ENCODE results near the gene SEPTIN3. TPM values are rescaled to one million over a fixed set of nuclear protein-coding genes. Genes with fewer than 3 reads are reported as not detected.

SEPTIN3 gene
- total RNA-seq, 1 donor = 0.36 TPM

DNA sequence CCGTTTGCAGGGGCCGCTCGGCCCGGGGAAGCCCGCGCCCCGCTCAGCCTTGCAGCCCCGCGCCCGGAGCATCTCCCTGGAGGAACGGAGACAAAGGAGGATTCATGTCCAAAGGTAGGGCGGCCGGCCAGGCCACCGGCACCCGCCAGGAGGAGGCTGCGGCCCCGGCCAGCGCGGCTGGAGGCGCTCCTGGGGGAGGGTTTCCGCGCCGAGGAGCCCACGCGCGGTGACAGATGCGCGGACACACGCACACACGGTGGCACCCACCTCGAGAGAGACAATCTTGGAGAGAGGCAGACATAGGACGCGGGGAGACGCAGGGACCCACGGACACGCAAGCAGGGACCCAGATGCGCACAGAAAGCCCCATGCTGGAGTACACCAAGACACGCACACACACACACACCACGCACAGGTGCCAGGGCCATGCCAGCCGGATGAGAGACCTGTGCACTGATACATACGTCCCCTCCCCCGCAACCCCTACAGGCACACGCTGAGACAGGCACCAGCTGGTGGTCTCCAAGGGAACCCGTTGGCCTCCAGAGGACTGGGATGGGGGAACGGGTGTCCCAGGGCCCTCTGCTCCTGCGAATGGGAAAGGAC, 7.8 kb downstream of the SEPTIN3 start:
- TF ChIP-seq, protein P1, sequence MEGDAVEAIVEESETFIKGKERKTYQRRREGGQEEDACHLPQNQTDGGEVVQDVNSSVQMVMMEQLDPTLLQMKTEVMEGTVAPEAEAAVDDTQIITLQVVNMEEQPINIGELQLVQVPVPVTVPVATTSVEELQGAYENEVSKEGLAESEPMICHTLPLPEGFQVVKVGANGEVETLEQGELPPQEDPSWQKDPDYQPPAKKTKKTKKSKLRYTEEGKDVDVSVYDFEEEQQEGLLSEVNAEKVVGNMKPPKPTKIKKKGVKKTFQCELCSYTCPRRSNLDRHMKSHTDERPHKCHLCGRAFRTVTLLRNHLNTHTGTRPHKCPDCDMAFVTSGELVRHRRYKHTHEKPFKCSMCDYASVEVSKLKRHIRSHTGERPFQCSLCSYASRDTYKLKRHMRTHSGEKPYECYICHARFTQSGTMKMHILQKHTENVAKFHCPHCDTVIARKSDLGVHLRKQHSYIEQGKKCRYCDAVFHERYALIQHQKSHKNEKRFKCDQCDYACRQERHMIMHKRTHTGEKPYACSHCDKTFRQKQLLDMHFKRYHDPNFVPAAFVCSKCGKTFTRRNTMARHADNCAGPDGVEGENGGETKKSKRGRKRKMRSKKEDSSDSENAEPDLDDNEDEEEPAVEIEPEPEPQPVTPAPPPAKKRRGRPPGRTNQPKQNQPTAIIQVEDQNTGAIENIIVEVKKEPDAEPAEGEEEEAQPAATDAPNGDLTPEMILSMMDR (IDR thresholded peaks at IDR 0.05; ENCODE audit: extremely low read depth, low read depth, low read length) = no peak
- Histone ChIP-seq H2AFZ (ENCODE audit: low read length) (no peak overlapping the region), H3K36me3 (ENCODE audit: insufficient read depth, low read length) (no peaks in the 10 kb centered on the region), H3K27me3 (ENCODE audit: insufficient read depth, low read length) (peaks cover 46% of the 10 kb centered on the region), H3K9me3 (ENCODE audit: low read depth, low read length) (no peaks in the 10 kb centered on the region), H3K27ac (ENCODE audit: low read depth, low read length) (no peak overlapping the region), H4K20me1 (ENCODE audit: insufficient read depth, low read length) (no peaks in the 10 kb centered on the region), H3K4me3 (ENCODE audit: insufficient read depth, low read length) (no peak overlapping the region), H3K4me2 (ENCODE audit: insufficient read depth, low read length) (no peak overlapping the region), H3K4me1 (ENCODE audit: insufficient read depth, low read length) (no peaks in the 10 kb centered on the region), H3K79me2 (ENCODE audit: insufficient read depth, low read length) (no peaks in the 10 kb centered on the region)
- peak; percentile 79 for DNase-seq (ENCODE audit: insufficient read length, low spot score, missing footprints)

DNA sequence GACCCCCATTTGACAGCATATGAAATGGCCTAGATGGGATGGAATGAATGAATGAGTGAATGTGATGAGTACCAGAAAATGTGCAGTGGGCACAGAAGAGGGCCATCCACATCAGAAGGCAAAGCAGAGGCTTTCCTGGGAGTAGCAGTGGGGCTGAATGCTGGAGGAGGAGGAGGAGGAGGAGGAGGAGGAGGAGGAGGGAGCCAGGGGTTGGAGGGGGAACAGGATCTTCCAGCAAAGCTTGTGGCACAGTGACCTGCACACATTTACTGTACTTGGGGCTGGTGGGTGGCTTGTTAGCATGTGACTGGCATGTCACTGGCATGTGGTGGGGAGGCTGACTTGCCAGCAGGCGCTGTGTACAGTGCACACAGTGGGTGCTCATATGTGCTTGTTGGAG, 9.5 kb downstream of the SEPTIN3 start:
- H3K4me2 ChIP-seq (ENCODE audit: insufficient read depth, low read length) = no peak overlapping the region
- H3K27ac ChIP-seq (ENCODE audit: low read depth, low read length) = no peak overlapping the region
- H3K4me1 ChIP-seq (ENCODE audit: insufficient read depth, low read length) = no peaks in the 10 kb centered on the region
- no peak overlapping the region for H2AFZ ChIP-seq (ENCODE audit: low read length)
- DNase-seq (ENCODE audit: insufficient read length, low spot score, missing footprints) = no peak
- no peaks in the 10 kb centered on the region for H3K36me3 ChIP-seq (ENCODE audit: insufficient read depth, low read length)
- H4K20me1 ChIP-seq (ENCODE audit: insufficient read depth, low read length) = no peaks in the 10 kb centered on the region
- no peaks in the 10 kb centered on the region for H3K9me3 ChIP-seq (ENCODE audit: low read depth, low read length)
- TF ChIP-seq, protein P1 (IDR thresholded peaks at IDR 0.05; ENCODE audit: extremely low read depth, low read depth, low read length) = no peak
- H3K27me3 ChIP-seq (ENCODE audit: insufficient read depth, low read length) = peaks cover 37% of the 10 kb centered on the region
- H3K79me2 ChIP-seq (ENCODE audit: insufficient read depth, low read length) = no peaks in the 10 kb centered on the region
- H3K4me3 ChIP-seq (ENCODE audit: insufficient read depth, low read length) = no peak overlapping the region

DNA sequence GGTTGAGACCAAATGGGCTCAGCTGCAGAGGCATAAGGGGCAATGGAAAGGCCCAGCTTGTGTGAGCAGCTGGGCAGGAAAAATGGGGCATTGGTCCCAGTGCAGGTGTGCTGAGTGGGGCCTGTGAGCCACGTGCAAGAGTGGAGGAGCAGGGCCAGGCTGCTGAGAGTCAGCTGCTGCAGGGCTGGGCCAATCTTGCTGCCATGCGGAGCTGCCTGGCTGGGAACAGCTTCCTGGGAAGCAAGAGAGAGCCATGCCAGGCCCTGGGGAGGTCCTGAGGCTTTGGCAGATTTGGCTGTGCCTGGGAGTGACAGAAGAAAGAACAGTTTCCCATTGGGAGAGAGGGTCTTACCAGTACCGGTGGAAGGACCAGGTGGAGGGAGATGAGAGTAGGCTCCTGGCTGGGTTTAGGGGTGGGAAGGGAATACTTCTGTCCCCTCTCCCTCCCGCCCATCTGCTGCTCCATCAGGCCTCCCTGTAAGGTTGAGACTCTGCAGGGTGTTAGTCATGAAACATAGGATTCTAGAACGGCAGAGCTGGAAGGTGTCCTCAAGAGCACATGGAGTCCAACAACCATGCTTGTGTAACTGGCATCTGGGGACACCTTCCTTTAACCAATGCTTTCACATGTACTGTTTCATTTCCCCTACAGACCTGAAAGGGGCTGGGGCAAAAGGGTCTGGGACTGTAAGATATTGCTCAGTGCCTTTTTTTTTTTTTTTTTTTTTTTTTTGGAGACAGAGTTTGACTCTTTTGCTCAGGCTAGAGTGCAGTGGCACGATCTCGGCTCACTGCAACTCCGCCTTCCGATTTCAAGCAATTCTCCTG, 10.4 kb downstream of the SEPTIN3 start:
- Histone ChIP-seq H3K79me2 (ENCODE audit: insufficient read depth, low read length) (no peaks in the 10 kb centered on the region), H2AFZ (ENCODE audit: low read length) (no peak overlapping the region), H4K20me1 (ENCODE audit: insufficient read depth, low read length) (no peaks in the 10 kb centered on the region), H3K4me2 (ENCODE audit: insufficient read depth, low read length) (no peak overlapping the region), H3K27ac (ENCODE audit: low read depth, low read length) (no peak overlapping the region), H3K9me3 (ENCODE audit: low read depth, low read length) (no peaks in the 10 kb centered on the region), H3K27me3 (ENCODE audit: insufficient read depth, low read length) (peaks cover 39% of the 10 kb centered on the region), H3K36me3 (ENCODE audit: insufficient read depth, low read length) (no peaks in the 10 kb centered on the region), H3K4me1 (ENCODE audit: insufficient read depth, low read length) (no peaks in the 10 kb centered on the region), H3K4me3 (ENCODE audit: insufficient read depth, low read length) (no peak overlapping the region)
- DNase-seq (ENCODE audit: insufficient read length, low spot score, missing footprints) = no peak
- TF ChIP-seq, protein P1 (IDR thresholded peaks at IDR 0.05; ENCODE audit: extremely low read depth, low read depth, low read length) = no peak

DNA sequence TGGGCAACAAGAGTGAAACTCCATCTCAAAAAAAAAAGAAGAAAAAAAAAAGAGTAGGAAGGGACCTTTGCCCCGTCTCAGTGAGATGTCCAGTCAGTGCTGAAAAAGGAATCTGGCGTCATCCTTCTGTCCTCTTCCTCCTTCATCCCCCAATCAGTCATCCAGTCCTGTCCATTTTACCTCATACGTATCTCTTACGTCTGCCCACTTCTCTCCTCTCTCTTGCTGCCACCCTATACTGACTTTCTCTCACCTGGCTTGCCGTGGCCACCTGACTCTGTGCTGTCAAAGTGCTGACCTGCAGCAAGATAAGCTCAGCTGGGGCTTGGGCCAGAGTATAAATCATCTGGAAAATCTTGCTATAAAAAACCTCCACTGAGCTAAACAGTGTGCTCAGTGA, 13.6 kb downstream of the SEPTIN3 start:
- no peak overlapping the region for H3K27ac ChIP-seq (ENCODE audit: low read depth, low read length)
- no peaks in the 10 kb centered on the region for H3K36me3 ChIP-seq (ENCODE audit: insufficient read depth, low read length)
- H3K79me2 ChIP-seq (ENCODE audit: insufficient read depth, low read length) = no peaks in the 10 kb centered on the region
- H2AFZ ChIP-seq (ENCODE audit: low read length) = no peak overlapping the region
- H3K9me3 ChIP-seq (ENCODE audit: low read depth, low read length) = no peaks in the 10 kb centered on the region
- H3K27me3 ChIP-seq (ENCODE audit: insufficient read depth, low read length) = peaks cover 9% of the 10 kb centered on the region
- no peak for DNase-seq (ENCODE audit: insufficient read length, low spot score, missing footprints)
- no peaks in the 10 kb centered on the region for H3K4me1 ChIP-seq (ENCODE audit: insufficient read depth, low read length)
- no peak overlapping the region for H3K4me3 ChIP-seq (ENCODE audit: insufficient read depth, low read length)
- TF ChIP-seq, protein P1 (IDR thresholded peaks at IDR 0.05; ENCODE audit: extremely low read depth, low read depth, low read length) = no peak
- H4K20me1 ChIP-seq (ENCODE audit: insufficient read depth, low read length) = no peaks in the 10 kb centered on the region
- H3K4me2 ChIP-seq (ENCODE audit: insufficient read depth, low read length) = no peak overlapping the region

Data from osteoblast (primary cell).